HG03565 (cell line): Measurements from ENCODE around the gene NELFB.

Source experiments
- ATAC-seq: cut with Tn5 transposase; IDR thresholded peaks from one replicate; pipeline ENCODE4 v1.9.1; 2021; ENCODE audit warnings: mild to moderate bottlenecking, moderate library complexity; ENCODE audit not compliant: unreplicated experiment

Gene NELFB

DNA sequence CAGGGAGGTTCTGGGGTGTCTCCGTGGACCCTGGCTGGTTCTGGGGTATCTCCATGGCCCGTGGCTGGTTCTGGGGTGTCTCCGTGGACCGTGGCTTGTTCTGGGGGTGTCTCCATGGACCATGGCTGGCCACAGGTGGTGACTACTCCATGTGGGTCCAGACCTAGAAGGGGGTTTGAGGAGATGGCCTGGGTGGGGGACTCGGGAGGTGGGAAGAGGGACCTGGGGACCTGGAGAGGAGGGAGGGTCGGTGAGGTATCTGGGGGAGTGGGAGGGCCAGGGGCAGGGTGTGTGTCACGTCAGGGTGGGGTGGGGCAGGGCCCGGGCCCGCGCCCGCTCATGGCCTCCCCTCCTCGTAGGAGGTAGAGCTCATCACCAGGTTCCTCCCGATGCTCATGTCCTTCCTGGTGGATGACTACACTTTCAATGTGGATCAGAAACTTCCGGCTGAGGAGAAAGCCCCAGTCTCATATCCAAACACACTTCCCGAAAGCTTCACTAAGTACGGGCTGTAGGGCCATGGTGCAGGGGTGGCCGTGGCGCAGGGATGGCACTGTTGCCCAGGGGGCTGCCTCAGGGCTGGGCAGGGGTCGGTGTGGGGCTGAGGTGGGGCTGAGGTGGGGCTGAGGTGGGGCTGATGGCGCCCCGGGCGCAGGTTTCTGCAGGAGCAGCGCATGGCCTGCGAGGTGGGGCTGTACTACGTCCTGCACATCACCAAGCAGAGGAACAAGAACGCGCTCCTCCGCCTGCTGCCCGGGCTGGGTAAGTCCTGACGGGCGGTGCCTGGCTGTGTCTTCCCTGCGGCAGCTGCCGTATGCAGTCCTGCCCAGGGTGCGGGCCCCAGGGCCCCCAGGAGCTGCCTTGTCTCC is 11.7 kb downstream of the NELFB start:
- no peak for ATAC-seq

DNA sequence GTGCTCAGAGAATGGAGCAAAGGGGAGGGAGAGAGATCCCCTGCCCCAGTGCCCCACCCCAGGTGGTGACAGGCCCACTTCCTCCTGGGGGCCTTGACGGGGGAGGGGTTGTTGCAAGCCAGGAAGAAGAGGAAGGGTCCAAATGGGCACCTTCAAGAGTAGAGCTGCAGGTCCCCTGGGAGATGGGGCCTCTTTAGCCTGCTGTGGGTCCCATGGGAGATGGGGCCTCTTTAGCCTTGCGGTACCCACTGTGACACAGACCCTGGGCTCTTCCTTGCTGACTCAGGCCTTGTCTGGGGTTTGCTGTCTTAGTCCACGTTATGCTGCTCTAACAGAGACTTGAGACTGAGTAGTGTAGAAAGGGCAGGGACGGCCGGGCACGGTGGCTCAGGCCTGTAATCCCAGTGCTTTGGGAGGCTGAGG is 12.8 kb downstream of the NELFB start:
- no peak for ATAC-seq

GRCh38 chr9:137268538-137269201 is 13.5 kb downstream of the NELFB start:
- no peak for ATAC-seq

- ATAC-seq: no peak
Measured at GRCh38 chr9:137269231-137269772, 14.2 kb downstream of the NELFB start.

DNA sequence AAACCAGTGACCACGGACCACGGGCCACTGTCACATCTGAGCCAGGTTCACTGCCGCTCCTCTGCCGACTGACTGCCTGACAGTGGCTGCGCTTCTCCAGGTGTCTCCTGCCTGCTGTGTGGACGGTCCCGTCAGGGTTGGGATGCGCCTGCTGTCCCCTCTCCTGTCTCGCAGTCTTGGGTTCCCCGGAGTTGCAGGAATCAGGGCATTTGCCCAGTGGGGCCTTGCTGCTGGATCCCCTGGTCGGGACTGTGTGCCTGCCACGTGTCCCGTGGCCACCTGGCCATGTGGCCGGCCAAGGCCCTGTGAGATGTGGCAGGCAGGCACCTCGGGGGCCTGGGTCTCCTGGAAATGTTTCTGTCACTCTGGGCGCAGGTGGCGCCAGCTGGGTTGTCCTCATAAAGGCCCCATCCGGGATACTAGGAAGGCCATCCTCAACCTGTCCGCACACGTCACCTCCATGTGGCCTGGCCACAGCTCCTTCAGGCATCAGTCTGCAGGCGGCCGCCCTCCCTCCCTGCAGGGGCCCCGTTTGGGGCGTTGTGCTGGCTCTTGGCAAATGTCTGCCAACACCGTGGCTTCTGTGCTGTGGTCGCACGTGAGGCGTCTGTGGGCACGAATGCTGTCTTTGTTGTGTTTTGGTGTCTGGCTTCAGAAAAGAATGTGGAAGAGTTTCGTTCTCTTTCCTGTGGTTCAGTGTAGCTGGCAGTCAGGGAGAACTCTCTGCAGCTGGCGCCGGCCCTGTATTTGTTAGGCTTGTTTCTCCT is 16.0 kb downstream of the NELFB start:
- ATAC-seq: no peak

GRCh38 chr9:137271696-137272076 is 16.6 kb downstream of the NELFB start:
- no peak for ATAC-seq

GRCh38 chr9:137272241-137273094 is 17.3 kb downstream of the NELFB start:
- ATAC-seq: no peak

DNA sequence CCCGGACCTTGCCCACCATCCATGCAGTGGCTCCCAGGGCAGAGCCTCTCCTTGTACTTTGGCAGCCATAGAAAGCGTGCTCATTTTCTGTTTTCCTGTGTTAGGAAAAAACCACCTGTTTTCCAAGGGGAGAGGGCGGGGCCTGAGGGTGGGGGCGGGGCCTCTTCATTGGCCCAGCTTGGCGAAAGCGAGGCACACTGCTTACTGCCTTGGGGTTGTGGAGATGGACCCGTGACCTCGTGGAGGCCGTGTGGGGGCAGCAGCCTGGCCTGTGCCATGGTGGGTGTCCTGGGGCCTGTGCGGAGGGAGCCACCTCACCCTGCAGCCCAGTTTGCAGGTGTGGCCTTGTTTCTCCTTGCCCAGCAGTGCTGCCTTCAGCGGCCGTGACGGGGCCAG is 18.0 kb downstream of the NELFB start:
- no peak for ATAC-seq

DNA sequence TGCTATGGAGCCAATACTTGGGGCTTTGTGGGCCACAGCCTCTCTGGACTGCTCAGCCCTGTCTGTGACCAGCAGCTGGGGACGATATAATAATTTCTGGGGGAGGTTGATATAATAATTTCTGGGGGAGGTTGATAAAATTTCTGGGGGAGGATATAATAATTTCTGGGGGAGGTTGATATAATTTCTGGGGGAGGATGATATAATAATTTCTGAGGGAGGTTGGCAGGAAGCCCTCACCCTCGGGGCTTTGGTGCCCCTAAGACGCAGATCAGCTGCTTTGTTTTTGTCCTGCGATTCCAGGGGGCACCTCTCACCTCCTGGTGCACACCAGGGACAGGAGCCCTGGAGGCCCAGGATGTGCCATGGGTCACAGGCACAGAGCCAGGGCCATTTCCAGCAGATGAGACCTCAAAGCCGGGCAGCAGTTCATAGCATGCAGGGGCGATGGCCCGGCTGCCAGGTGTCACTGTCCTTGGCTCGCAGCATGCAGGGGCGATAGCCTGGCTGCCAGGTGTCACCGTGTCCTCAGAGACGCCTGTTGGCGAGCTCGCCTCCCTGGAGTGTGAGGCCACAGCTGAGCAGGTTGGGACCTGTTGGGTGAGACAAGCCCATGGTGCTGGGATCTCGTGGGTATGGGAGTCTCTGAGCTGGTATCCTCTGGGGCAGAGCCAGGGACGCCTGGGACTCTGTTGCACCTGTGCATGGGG is 18.6 kb downstream of the NELFB start:
- no peak for ATAC-seq

DNA sequence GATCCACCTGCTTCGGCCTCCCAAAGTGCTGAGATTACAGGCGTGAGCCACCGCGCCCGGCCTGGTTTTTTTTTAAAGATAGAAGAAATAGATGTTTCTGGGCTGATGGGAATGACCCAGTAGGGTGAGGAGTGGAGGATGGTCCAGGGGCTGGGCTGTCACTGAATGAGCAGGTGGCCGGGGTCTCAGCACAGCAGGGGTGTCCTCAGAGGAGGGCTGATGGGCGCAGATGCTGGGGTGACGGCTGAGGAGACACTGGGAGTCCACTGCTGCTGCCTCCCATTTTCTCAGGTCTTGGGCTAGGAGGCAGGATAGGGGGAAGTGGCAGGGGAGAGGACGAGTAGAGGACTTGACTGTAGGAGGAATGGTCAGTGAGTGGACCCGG is 20.1 kb downstream of the NELFB start:
- no peak for ATAC-seq

GRCh38 chr9:137275588-137276472 is 20.7 kb downstream of the NELFB start:
- no peak for ATAC-seq

DNA sequence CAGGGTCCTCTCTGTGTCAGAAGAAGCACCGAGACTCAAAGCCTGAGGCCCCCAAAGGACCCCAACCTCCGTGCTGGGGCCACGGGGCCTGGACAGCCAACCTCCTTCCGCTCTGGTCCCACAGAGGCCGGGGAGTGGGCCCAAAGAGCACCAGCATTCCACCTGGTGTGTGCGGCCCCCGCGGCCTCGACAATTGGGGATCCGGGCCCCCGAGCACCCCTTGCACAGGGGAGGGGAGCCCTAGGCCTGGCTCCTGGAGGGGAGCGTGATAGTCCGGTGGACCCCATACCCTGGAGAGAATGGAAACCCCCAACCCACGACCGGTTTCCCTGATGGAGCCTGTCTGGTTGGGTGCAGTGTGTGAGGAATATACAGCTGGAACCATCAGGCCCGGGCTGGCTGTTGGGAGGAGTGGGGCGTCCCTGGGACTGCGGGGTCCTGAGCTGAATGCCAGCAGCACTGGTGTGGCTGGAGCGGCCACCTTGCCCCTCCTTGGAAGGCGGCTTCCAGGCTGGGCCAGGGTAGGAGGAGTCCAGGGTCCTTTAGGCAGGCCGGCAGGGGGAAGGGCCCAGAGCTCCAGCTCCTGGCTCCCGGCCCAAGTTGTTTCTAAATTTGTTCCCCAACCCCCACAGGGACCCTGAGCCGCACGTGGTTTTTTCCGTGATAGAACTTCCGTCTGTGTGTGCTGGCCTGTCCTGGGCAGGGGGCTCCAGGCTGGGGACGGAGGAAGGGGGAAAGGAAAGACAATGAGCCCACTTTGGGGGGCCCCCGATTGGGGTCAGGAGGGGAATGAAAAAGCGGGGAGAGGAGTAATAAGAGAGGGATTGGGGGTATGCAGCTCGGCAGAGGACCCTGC is 21.6 kb downstream of the NELFB start:
- ATAC-seq: no peak

- peak; percentile 61 for ATAC-seq
Measured at GRCh38 chr9:137277329-137278041, 22.4 kb downstream of the NELFB start, which contains the start of gene TOR4A. TSS of gene TOR4A (plus strand) at chr9:137277726. CDS start at chr9:137278690, 964 bp downstream.

DNA sequence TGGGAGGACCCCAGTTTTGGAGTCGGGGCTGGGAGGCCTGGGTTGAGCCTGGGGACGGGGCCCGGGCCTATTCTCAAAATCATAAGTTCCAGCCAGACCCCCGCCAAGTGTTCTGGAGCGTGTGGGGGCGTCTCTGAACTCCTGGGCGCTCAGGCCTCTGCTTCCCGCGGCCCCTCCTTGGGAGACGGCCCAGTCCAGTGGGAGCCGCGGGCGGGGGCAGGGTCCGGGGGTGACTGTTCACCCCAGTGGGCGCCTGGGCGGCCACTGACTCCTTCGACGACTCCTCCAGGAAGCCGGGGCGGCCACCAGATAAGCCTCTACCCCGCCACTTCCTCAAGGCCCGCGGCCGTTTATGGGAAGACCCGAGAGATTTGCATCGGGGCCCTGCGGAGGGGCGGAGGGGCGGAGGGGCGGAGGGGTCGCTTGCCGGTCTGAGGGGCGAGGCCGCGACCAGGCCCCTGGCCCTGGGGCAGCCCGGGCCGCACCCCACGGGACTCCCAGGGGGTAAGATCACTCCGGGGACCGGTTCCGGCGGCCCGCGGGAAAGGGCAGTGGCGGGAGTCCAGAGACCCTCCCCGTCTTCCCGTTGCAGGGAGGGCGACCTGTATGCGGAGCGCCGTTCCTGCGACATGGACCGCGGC is 23.1 kb downstream of the NELFB start:
- no peak for ATAC-seq

GRCh38 chr9:137278721-137279711 is 23.9 kb downstream of the NELFB start:
- no peak for ATAC-seq
